SKM-1 (cell line): ENCODE results near the gene NCAPD3.

ENCODE experiments used
- DNase-seq: peaks from one replicate; lab custom pipeline; 2025; ENCODE audit not compliant: unreplicated experiment; lab: John Stamatoyannopoulos, UW

The NCAPD3 gene

DNA sequence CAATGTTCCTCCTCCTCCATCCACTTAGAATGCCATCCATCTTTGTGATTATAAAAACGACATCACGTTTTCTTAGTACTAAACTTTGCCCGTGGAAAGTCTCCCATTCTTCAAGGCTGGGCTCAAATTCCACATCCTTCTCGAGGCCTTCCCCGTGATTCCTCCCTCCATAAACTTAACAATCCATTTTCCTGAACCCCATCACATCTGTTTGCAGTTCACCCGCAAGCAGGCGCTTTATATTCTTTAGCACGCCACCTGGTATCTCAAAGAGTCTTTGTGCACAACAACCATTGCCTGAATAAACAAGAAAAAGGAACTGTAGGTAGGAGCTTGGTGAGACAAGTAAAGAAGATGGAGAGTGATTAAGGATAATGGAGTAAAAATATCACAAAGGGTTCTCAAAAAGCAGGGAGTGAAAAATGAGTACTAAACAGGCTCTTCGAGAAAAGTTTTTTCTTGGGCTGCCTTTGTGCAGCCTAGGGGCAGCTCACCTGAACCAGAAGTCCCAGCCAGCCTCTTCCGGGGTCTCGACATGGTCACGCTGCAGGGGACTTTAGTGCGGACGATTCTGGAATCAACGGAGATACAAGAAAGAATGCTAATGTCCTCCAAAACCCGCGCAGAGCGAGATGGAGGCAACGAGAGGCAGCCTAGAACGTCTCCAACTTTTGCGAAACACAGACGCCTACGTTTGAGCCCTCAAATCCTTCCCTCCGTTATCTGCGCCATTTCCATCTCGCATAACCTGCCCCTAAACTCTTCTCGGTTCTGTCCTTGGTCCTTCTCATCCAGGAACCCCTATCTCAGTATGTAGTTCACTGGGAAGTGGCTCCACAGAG is 28.8 kb upstream of the NCAPD3 start:
- DNase-seq = no peak

- DNase-seq = no peak
Measured at GRCh38 chr11:134250675-134251074, 26.9 kb upstream of the NCAPD3 start.

DNA sequence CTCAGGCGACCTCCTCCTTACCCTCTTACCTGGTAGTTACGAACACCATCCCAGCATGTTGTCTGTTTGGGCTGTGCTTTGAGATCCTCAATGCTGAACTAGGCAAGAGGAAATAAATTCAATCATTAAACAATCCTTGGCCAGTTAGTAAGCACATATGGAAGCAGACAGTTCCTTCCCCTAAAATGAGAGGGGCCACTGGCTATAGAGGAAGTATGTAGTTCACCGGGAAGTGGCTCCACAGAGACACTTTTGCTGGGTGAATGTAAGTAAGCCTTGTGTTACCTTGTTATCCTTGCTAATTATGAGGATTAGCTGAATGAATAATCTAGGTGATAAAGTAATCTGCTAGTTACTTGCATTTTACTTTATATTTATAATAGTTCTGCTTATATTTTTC is 26.5 kb upstream of the NCAPD3 start:
- DNase-seq = no peak

GRCh38 chr11:134248910-134249480 is 25.2 kb upstream of the NCAPD3 start:
- no peak for DNase-seq

DNA sequence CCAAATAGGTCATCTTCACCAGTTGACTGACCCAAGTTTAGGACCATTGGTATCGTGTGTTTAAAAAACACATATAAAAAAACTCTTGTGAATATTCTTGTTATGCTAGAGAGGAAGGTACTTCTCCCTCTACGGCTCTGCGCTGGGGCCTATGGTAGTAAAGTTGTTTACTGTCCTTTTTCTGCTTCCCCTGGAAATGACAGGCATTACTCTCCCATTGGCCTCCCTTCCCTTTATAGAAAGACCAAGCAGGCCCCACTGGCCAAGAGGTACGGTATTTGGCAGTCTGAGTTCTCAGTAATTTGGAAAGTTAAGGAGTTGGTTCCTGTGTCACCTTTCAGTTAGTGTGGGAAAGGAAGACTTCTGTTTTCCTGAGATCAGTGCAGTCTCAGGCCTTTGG is 22.9 kb upstream of the NCAPD3 start:
- DNase-seq = no peak

GRCh38 chr11:134246100-134246499 is 22.3 kb upstream of the NCAPD3 start:
- DNase-seq = no peak

GRCh38 chr11:134245434-134245833 is 21.7 kb upstream of the NCAPD3 start:
- DNase-seq = no peak

DNA sequence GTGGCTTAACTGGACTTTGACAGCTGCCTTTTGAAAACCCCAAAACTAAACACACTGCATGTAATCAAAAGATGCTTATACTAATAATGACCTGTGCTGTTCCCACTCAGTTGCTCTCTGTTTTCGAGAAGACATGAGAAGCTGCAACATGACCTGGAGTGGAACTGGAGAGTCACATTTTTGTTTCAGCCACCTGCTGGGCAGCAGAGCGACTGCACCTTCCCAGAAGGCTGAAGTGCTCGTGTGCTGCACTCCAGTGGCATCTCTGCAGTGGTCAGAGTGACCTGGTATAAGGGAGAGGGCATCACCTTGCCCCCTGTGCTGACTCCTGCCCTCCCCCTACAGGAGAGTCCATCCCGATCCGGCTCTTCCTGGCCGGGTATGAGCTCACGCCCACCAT is 20.8 kb upstream of the NCAPD3 start:
- DNase-seq = no peak

DNA sequence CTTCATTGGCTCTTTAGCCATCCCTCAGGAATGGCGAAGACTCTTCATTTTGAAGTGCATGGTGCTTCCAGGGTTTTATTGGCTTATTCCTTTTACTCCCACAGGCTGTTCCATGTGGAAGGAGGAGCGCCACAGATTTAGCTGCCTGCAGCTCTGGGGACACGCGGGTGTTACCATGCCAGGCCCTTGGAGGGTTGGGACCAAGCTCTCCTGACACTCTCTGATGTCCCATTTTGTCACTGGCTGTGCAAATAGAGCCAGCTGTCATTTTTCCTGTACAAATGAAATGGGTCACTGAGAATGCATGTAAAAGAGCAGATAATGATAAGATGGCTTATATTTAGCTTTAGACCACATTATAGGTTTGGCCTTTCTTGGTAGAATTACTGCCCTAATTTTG is 20.1 kb upstream of the NCAPD3 start:
- DNase-seq = no peak

GRCh38 chr11:134242376-134242775 is 18.6 kb upstream of the NCAPD3 start:
- DNase-seq = no peak

DNA sequence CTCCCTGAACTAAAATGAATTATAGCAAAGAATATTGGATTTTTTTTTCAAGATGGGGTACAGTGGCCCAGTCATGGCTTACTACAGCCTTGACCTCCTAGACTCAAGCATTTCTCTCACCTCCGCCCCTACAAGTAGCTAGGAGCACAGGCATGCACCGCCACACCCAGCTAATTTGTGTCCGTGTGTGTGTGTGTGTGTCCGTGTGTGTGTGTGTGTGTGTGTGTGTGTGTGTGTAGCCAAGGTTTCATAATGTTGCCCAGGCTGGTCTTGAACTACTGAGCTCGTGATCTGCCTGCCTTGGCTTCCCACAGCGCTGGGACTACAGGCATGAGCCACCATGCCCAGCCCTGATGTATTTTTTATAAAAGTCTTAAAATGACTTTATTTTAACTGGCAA is 16.8 kb upstream of the NCAPD3 start:
- no peak for DNase-seq

DNA sequence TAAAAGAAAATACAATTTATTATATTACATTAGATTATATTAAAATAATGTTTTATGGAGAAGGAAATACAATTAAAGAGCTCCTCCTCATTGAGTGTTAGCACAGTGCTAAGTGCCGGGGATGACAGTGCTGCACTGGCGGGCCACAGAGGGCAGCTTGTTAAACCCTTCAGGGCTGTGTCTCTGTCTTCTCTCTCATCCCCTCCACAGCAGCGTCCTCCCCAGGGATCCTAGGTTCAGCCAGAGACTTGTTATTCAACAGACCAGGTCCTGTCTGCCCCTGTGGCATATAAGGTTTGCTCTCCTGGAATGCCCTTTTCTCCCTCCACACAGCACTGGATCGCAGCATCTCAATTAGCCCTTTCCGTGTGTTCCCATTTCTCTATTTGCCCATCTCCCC is 15.2 kb upstream of the NCAPD3 start:
- no peak for DNase-seq

DNA sequence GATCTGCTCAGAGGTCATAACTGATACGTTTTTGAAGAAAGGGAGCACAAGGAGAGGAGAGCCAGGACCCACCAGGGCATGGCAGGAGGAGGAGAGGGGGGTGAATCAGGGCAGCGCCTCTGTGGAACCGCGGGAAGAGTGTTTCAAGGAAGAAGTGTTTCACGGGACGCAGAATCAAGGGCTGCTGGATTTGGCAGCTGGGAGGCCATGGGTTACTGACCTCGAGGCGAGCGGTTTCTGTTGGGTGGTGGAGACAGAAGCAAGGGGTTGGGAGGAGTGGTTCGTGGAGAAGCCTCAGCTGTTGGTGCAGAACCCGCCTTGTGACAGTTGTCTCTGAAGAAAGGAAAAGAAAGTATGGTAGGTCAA is 13.8 kb upstream of the NCAPD3 start:
- no peak for DNase-seq

- DNase-seq = no peak
Measured at GRCh38 chr11:134236834-134237556, 13.2 kb upstream of the NCAPD3 start.

DNA sequence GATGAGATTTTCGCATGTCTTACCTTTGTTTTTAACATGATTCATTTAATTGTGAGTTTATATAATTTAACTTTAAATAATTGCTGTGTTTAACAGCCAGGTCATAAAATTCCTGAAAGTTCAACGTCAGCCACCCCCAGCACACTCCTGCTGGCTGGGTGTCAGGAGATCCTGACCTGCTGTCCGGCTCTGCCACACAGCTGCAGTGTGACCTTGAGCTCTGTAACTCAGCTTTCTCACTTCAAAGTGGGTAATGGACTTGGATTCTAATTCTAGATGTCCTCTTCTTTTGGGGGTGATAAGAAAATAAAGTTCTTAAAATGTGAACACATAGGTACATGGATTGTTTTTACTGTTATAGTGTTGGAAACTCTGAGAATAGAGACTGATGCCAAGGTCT is 11.6 kb upstream of the NCAPD3 start:
- DNase-seq = no peak

GRCh38 chr11:134233729-134234179 is 10.0 kb upstream of the NCAPD3 start:
- no peak for DNase-seq

DNA sequence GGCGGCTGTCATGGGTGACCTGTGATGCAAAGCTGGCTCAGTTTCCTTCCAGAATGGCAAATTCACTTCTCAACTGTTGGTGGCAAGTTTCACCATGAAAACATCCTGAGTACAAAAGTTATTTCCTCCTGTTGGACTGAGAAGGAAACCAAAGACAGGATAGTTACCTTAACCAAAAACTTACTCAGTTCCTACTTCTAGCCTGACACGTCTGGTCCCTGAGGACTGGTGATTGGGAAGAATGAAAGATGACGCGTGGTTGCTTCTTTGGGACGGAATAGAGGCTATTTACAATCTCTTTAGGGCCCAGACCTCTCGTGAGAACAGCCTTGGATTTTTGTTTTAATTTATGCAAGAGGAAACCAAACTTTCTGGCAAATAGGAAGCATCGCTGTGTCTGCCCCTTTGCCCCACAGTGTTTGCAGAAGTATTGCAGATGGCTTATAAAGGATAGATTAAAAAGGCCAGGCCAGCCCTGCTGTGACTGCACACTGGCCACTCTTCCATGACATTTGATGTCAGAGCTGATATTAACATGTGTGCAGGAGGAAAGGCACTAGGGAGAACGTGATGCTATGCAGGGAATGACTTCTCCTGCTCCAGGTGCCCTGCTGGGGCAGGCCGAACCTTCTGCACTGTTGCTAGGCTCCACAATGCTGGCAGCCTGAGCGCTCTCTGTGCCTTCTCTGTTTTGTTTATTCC is 8.3 kb upstream of the NCAPD3 start:
- no peak for DNase-seq

DNA sequence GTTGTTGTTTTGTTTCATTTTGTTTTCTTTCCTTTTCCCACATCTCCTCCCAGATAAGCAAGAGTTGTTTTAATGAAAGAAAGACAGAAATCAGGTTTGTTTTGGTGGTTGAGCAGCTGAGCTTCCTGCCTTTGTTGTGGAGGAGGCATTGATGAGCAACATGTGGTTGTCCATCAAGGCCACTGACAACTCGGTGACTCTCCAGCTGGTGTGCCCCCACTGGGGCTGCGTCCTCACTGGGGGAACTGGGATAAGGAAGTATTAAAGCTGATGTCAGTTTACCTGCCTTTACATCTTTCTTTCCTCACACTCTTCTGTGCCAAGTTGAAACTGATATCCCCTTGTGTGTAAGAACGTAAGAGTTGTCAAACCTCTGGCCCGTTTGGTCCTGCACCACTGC is 6.6 kb upstream of the NCAPD3 start:
- DNase-seq = no peak

GRCh38 chr11:134229126-134229790 is 5.5 kb upstream of the NCAPD3 start:
- DNase-seq = no peak

DNA sequence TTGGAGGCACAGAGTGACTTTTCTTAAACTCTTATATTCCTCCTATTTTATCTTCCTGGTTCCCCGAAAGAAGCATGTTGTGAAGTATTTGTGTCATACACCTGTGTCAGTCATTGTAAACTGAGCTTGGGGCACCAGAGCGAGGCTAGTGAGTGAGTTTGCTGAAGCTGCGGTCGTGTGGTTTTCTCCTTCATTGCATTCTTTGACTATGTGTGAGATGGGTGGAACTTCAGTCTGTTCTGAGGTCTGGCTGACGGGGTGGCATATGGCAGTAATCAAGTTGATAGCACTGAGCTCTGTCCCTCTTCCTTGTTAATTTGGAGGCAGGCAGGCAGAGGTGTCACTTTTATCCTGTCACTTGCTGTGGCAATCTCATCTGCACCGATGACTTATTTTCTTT is 4.9 kb upstream of the NCAPD3 start:
- DNase-seq = no peak

GRCh38 chr11:134226806-134227325 is 3.1 kb upstream of the NCAPD3 start:
- DNase-seq = no peak
